Ascending aorta (tissue), 2 donors: ENCODE measurements around the gene C1orf159. TPM values are rescaled to one million over a fixed set of nuclear protein-coding genes. Genes with fewer than 3 reads are reported as not detected.

Experiments used
- DNase-seq, 2 donors: peaks; one replicate each; pipeline ENCODE4 v3.0.0-alpha.2; 2019; ENCODE audit warnings: low spot score in 2 of 2
- H3K27ac ChIP-seq, 2 donors: fragments of 200-600 bp; sonication (generic); one replicate each; pipeline ENCODE4 v1.5.1; 2016 to 2017; ENCODE audit warnings: mild to moderate bottlenecking in 1 of 2
- H3K27me3 ChIP-seq: fragments of 200-600 bp; sonication (generic); one replicate; pipeline ENCODE4 v1.5.1; 2017
- H3K36me3 ChIP-seq, 2 donors: fragments of 200-600 bp; sonication (generic); one replicate each; pipeline ENCODE4 v1.5.1; 2016
- H3K4me1 ChIP-seq, 2 donors: fragments of 200-600 bp; sonication (generic); one replicate each; pipeline ENCODE4 v1.5.1; 2016 to 2017; ENCODE audit warnings: mild to moderate bottlenecking in 1 of 2
- H3K4me3 ChIP-seq, 2 donors: fragments of 200-600 bp; sonication (generic); one replicate each; pipeline ENCODE4 v1.5.1; 2016 to 2017; ENCODE audit warnings: mild to moderate bottlenecking in 1 of 2
- H3K9me3 ChIP-seq, 2 donors: fragments of 200-600 bp; sonication (generic); one replicate each; pipeline ENCODE4 v1.5.1; 2016
- CTCF ChIP-seq, 3 experiments: fragments of 200-600 bp in 2 of 3; fragments of 450-650 bp in 1 of 3; sonication (generic) in 2 of 3; IDR thresholded peaks; one replicate each; pipeline ENCODE4 v1.5.1; 2016 to 2019; ENCODE audit warnings: antibody characterized with exemption in 3 of 3, mild to moderate bottlenecking in 1 of 3, moderate library complexity in 1 of 3
- intact Hi-C: fragments of 100-400 bp; cut with DNase I; formaldehyde crosslinking; loops from one replicate; pipeline ENCODE4 v1.15.1; 2023
- total RNA-seq: library from RNA; depleted of rRNA; stranded (reverse); fragments of >200 nt; gene quantifications from one replicate; pipeline ENCODE4 v1.1.0, GENCODE V29; 2016

Gene C1orf159
- total RNA-seq, 1 donor from 2014 or later, result 23.7 TPM

GRCh38 chr1:1035291-1035943 lies 80.5 kb downstream of the C1orf159 start:
- H3K36me3 ChIP-seq, result no peaks in the 10 kb centered on the region
- no peak for DNase-seq

GRCh38 chr1:1034439-1034781 lies 81.5 kb downstream of the C1orf159 start:
- no peaks in the 10 kb centered on the region for H3K36me3 ChIP-seq
- H3K4me3 ChIP-seq, result peak overlapping the region in 1 of 2 donors; percentile 70
- peaks cover 4% of the 10 kb centered on the region for H3K27me3 ChIP-seq
- intact Hi-C loops, result no loop called here
- H3K4me1 ChIP-seq, result peaks cover 12 to 15% of the 10 kb centered on the region in 2 donors
- no peaks in the 10 kb centered on the region for H3K9me3 ChIP-seq
- H3K27ac ChIP-seq, result no peak overlapping the region
- no peak for TF ChIP-seq CTCF (IDR thresholded peaks at IDR 0.05)
- DNase-seq, result no peak

More at GRCh38 chr1:1035291-1035943, 80.5 kb downstream of the C1orf159 start:
- intact Hi-C loops, result no loop called here
- Histone ChIP-seq H3K4me1 (peaks cover 19 to 23% of the 10 kb centered on the region in 2 donors), H3K27ac (no peak overlapping the region), H3K9me3 (no peaks in the 10 kb centered on the region), H3K27me3 (peaks cover 4% of the 10 kb centered on the region), H3K4me3 (no peak overlapping the region)
- TF ChIP-seq CTCF (IDR thresholded peaks at IDR 0.05), result no peak

GRCh38 chr1:1033731-1034438 lies 82.0 kb downstream of the C1orf159 start:
- no peak for DNase-seq
- intact Hi-C loops, result no loop called here
- Histone ChIP-seq H3K36me3 (no peaks in the 10 kb centered on the region), H3K27me3 (peaks cover 4% of the 10 kb centered on the region), H3K4me3 (peak overlapping the region; percentile 69 to 70), H3K27ac (no peak overlapping the region), H3K4me1 (peaks cover 12 to 15% of the 10 kb centered on the region in 2 donors), H3K9me3 (no peaks in the 10 kb centered on the region)
- TF ChIP-seq CTCF (IDR thresholded peaks at IDR 0.05), result no peak

GRCh38 chr1:1033009-1033587 lies 82.8 kb downstream of the C1orf159 start:
- TF ChIP-seq CTCF (IDR thresholded peaks at IDR 0.05), result peak; percentile 53 to 69 (median 60)
- Histone ChIP-seq H3K9me3 (no peaks in the 10 kb centered on the region), H3K27me3 (peaks cover 4% of the 10 kb centered on the region), H3K4me1 (peaks cover 12 to 15% of the 10 kb centered on the region in 2 donors), H3K36me3 (no peaks in the 10 kb centered on the region), H3K27ac (no peak overlapping the region), H3K4me3 (peak overlapping the region; percentile 69 to 70)
- DNase-seq, result peak in 1 of 2 donors; percentile 82
- intact Hi-C loops, result no loop called here

GRCh38 chr1:1032424-1032823 lies 83.5 kb downstream of the C1orf159 start:
- peaks cover 12 to 15% of the 10 kb centered on the region in 2 donors for H3K4me1 ChIP-seq
- peak overlapping the region in 1 of 2 donors; percentile 70 for H3K4me3 ChIP-seq
- no peaks in the 10 kb centered on the region for H3K36me3 ChIP-seq
- DNase-seq, result no peak
- no peaks in the 10 kb centered on the region for H3K9me3 ChIP-seq
- no peak overlapping the region for H3K27ac ChIP-seq
- intact Hi-C loops, result no loop called here
- no peak for TF ChIP-seq CTCF (IDR thresholded peaks at IDR 0.05)
- peaks cover 4% of the 10 kb centered on the region for H3K27me3 ChIP-seq

Other genes starting within 250 kb of the C1orf159 start
- 9.7 TPM for gene SAMD11, start 192.2 kb downstream of the C1orf159 start, total RNA-seq
- gene NOC2L, start 156.8 kb downstream of the C1orf159 start, total RNA-seq, result 33.2 TPM
- 16.6 TPM for gene KLHL17, start 155.5 kb downstream of the C1orf159 start, total RNA-seq
- gene PLEKHN1, start 149.6 kb downstream of the C1orf159 start, total RNA-seq, result not detected
- not detected for gene PERM1, start 134.0 kb downstream of the C1orf159 start, total RNA-seq
- 285 TPM for gene HES4, start 116.0 kb downstream of the C1orf159 start, total RNA-seq
- gene ISG15, start 102.6 kb downstream of the C1orf159 start, total RNA-seq, result 125 TPM
- 109 TPM for gene AGRN, start 96.0 kb downstream of the C1orf159 start, total RNA-seq
- not detected for gene RNF223, start 41.8 kb downstream of the C1orf159 start, total RNA-seq
- gene TTLL10, start 57.8 kb upstream of the C1orf159 start, total RNA-seq, result not detected
- gene TNFRSF18, start 90.5 kb upstream of the C1orf159 start, total RNA-seq, result not detected
- gene TNFRSF4, start 98.1 kb upstream of the C1orf159 start, total RNA-seq, result 4.8 TPM
- 223 TPM for gene SDF4, start 115.9 kb upstream of the C1orf159 start, total RNA-seq
- gene B3GALT6, start 116.1 kb upstream of the C1orf159 start, total RNA-seq, result 94.9 TPM
- gene C1QTNF12, start 130.6 kb upstream of the C1orf159 start, total RNA-seq, result not detected
- gene UBE2J2, start 157.8 kb upstream of the C1orf159 start, total RNA-seq, result 25.2 TPM
- gene SCNN1D, start 164.3 kb upstream of the C1orf159 start, total RNA-seq, result 0.32 TPM
- 105 TPM for gene ACAP3, start 191.8 kb upstream of the C1orf159 start, total RNA-seq
- 28.3 TPM for gene PUSL1, start 192.5 kb upstream of the C1orf159 start, total RNA-seq
- gene INTS11, start 208.6 kb upstream of the C1orf159 start, total RNA-seq, result 214 TPM
- gene CPTP, start 208.7 kb upstream of the C1orf159 start, total RNA-seq, result 71.3 TPM
- gene TAS1R3, start 215.2 kb upstream of the C1orf159 start, total RNA-seq, result 2.7 TPM
- gene DVL1, start 233.3 kb upstream of the C1orf159 start, total RNA-seq, result 66.7 TPM
- gene MXRA8, start 242.5 kb upstream of the C1orf159 start, total RNA-seq, result 345 TPM